Activated T-cell treated with anti-CD3 and anti-CD28 coated beads for 48 hours (primary cell): ENCODE data around the gene SPAG9.
A peak's percentile ranks its signal among the peaks of the same experiment; 100 is the strongest.

Experiments used
- DNase-seq: peaks from one replicate; pipeline ENCODE4 v3.0.0-alpha.2; 2020; ENCODE audit warnings: low read depth

Gene SPAG9

GRCh38 chr17:50938821-50939541, 181.7 kb downstream of the SPAG9 start:
- DNase-seq: no peak

- no peak for DNase-seq
Observed at GRCh38 chr17:50935996-50936266, 184.7 kb downstream of the SPAG9 start.

GRCh38 chr17:50935221-50935995, 185.3 kb downstream of the SPAG9 start:
- no peak for DNase-seq

GRCh38 chr17:50934672-50935220, 185.9 kb downstream of the SPAG9 start:
- no peak for DNase-seq

- no peak for DNase-seq
Observed at GRCh38 chr17:50934161-50934560, 186.5 kb downstream of the SPAG9 start.

- no peak for DNase-seq
Observed at GRCh38 chr17:50931144-50931908, 189.3 kb downstream of the SPAG9 start.

- no peak for DNase-seq
Observed at GRCh38 chr17:50928646-50929045, 192.0 kb downstream of the SPAG9 start.

- DNase-seq: no peak
Observed at GRCh38 chr17:50927287-50927686, 193.4 kb downstream of the SPAG9 start.

- no peak for DNase-seq
Observed at GRCh38 chr17:50926523-50926922, 194.1 kb downstream of the SPAG9 start.

- DNase-seq: no peak
Observed at GRCh38 chr17:50925296-50925891, 195.3 kb downstream of the SPAG9 start.

- DNase-seq: no peak
Observed at GRCh38 chr17:50924800-50925199, 195.9 kb downstream of the SPAG9 start.

GRCh38 chr17:50924300-50924699, 196.4 kb downstream of the SPAG9 start:
- no peak for DNase-seq

GRCh38 chr17:50923611-50924010, 197.1 kb downstream of the SPAG9 start:
- DNase-seq: no peak

- no peak for DNase-seq
Observed at GRCh38 chr17:50922721-50923405, 197.8 kb downstream of the SPAG9 start.

GRCh38 chr17:50922107-50922506, 198.6 kb downstream of the SPAG9 start:
- no peak for DNase-seq

GRCh38 chr17:50920891-50921586, 199.6 kb downstream of the SPAG9 start:
- DNase-seq: no peak

GRCh38 chr17:50920041-50920410, 200.6 kb downstream of the SPAG9 start:
- no peak for DNase-seq

GRCh38 chr17:50919321-50920040, 201.2 kb downstream of the SPAG9 start:
- DNase-seq: peak; percentile 77

GRCh38 chr17:50918933-50919296, 201.8 kb downstream of the SPAG9 start:
- no peak for DNase-seq

- no peak for DNase-seq
Observed at GRCh38 chr17:50918071-50918932, 202.4 kb downstream of the SPAG9 start.
